ENCODE data around the gene CD55.

The CD55 gene

DNA sequence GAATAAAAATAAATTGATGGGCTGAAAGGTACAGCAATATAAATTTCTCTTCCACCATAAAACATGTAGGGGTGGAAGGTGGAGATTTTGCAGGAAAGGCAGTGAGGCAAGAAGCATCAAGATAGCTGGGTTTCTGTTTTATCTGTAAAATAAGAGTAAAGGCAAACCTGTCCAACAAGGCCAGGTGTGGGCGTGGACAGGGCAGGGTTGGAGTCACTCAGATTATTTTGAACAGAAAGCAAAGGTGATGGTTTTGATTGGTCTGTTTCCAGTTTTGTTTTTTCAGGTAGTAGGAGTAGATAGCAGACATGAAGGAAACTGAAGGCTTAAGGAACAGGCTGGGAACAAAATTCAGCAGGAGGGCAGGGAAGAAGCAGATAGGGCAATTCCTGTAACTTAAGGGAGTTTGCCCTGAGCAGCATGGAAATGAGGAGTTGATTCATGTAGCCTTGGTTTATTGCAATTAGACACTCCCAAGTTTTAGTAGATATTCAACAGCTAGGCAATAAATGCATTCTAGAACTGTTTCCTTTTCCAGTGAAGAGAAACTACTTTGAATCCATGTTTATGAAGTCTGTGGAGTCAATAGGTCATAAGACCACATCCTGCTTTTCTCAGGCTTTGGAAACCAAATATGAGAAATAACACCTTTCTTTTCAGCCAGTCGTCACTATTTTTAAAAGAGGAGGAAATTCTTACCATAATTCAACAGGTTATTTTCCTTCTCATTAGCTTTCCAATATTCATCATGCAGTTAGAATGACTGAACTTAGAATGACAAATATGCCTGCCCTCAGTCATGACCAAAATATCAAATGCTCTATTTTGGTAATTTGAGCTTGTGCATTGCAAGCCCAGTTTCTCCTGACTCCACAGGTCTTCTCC is 38.7 kb upstream of the CD55 start:
- no peaks in the 10 kb centered on the region for H3K36me3 ChIP-seq (ENCODE audit: insufficient read depth, low read length)
- H3K27ac ChIP-seq, result no peak overlapping the region
- H3K9ac ChIP-seq (ENCODE audit: insufficient read length), result no peak overlapping the region
- H3K9me3 ChIP-seq (ENCODE audit: low read depth, low read length), result no peaks in the 10 kb centered on the region
- TF ChIP-seq POLR2AphosphoS5 (IDR thresholded peaks at IDR 0.05; ENCODE audit: borderline replicate concordance, low read depth, low read length), result no peak
- no peak for DNase-seq (ENCODE audit: low read depth, low spot score)
- H3K4me3 ChIP-seq, result no peak overlapping the region

DNA sequence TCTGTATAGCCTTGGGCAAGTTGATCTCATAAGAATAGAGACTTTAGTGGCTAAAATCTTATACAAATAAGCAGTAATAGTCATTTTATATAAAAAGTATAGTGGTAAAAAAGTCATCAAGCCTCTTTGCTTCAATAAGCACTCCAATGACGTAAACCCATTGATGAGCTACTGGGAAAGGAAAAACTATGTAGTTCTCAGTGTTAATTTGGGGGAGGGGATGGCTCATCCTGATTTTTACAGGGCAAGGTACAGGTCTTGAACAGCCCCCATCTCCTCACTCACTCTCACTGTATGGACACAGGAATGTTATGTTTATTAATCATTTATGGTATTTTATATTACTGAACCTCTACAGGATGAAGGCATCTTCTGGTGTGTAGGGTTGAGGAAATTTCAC is 38.1 kb upstream of the CD55 start:
- no peak overlapping the region for H3K9ac ChIP-seq (ENCODE audit: insufficient read length)
- H3K9me3 ChIP-seq (ENCODE audit: low read depth, low read length), result no peaks in the 10 kb centered on the region
- no peak for DNase-seq (ENCODE audit: low read depth, low spot score)
- no peak overlapping the region for H3K27ac ChIP-seq
- H3K36me3 ChIP-seq (ENCODE audit: insufficient read depth, low read length), result no peaks in the 10 kb centered on the region
- TF ChIP-seq EZH2 (IDR thresholded peaks at IDR 0.05) (no peak), FOXP2 (optimal IDR thresholded peaks at IDR 0.05; ENCODE audit: control extremely low read depth, extremely low read length, insufficient read depth) (no peak), POLR2AphosphoS5 (IDR thresholded peaks at IDR 0.05; ENCODE audit: borderline replicate concordance, low read depth, low read length) (no peak)
- no peak overlapping the region for H3K4me3 ChIP-seq

DNA sequence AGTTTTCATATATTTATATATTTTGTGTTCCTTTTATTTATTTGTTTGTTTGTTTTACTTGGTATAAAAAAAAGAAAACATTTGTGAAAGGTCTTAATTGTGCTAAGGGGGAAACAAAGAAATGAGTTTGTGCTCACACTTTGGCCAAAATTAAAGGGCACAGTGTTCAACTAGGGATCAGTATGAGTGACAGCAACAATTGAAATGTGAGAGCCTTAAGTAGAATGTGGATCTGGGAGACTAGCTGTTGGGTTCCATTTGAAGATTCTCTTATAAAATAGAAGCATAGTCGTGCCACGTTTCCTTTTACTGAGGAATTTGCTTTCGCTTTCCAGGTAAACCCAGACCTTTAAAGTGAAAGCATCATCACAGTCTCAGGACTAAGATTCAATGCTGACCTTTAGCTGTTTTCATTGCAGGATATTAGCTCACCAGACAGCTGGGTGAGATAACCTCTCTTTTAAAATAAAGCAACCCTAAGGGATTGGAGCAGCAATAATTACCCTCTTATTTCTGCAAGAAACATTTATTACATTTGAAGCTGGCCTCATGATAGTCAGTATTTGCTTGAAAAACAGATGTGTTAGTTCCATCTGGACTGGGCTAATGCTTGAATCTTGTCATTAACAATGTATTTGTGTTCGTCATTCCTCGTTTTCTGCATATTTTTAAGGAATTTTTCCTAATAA is 37.1 kb upstream of the CD55 start:
- Histone ChIP-seq H3K4me3 (no peak overlapping the region), H3K36me3 (ENCODE audit: insufficient read depth, low read length) (no peaks in the 10 kb centered on the region), H3K9ac (ENCODE audit: insufficient read length) (no peak overlapping the region), H3K27ac (no peak overlapping the region), H3K9me3 (ENCODE audit: low read depth, low read length) (no peaks in the 10 kb centered on the region)
- DNase-seq (ENCODE audit: low read depth, low spot score), result no peak
- no peak for TF ChIP-seq POLR2AphosphoS5 (IDR thresholded peaks at IDR 0.05; ENCODE audit: borderline replicate concordance, low read depth, low read length)

DNA sequence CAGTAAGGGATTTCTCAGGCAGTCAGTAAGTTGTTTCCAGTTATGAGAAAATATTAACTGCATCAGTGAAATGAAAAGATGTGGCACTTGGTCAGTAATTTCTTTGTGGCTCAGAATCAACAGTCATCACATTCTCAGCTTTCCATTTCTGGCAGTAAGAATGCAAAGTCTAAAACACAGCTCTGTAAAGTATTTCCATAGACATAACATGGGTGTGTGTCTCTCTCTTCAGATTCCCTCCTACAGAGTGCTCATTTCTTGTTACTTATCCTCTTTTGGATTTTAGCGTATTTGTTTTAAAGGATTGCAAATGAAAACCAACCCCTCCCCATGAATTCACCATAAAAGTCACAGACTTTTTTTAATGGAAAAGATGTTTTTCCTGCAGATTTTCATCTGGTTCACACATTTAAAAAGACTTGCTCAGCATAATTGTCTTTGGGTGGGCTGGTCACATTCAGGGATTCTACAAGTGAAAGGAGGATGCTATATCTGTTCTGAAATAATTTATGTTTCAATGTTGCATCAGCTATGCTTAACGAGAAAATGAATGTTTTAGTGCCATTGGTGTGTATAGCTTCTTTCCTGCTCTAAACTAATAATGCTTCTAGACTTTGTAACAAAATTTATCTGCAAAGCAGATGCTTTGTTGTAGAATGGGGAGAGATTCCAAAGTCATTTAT is 34.6 kb upstream of the CD55 start:
- Histone ChIP-seq H3K9ac (ENCODE audit: insufficient read length) (no peak overlapping the region), H3K36me3 (ENCODE audit: insufficient read depth, low read length) (no peaks in the 10 kb centered on the region), H3K9me3 (ENCODE audit: low read depth, low read length) (no peaks in the 10 kb centered on the region), H3K27ac (peak overlapping the region; percentile 12; the same call in 1 of the 2 replicates), H3K4me3 (peak overlapping the region; percentile 27; the same call in 1 of the 2 replicates)
- DNase-seq (ENCODE audit: low read depth, low spot score), result no peak
- TF ChIP-seq FOXP2 (optimal IDR thresholded peaks at IDR 0.05; ENCODE audit: control extremely low read depth, extremely low read length, insufficient read depth), result no peak
- no peak for TF ChIP-seq EZH2 (IDR thresholded peaks at IDR 0.05)
- TF ChIP-seq POLR2AphosphoS5 (IDR thresholded peaks at IDR 0.05; ENCODE audit: borderline replicate concordance, low read depth, low read length), result no peak

DNA sequence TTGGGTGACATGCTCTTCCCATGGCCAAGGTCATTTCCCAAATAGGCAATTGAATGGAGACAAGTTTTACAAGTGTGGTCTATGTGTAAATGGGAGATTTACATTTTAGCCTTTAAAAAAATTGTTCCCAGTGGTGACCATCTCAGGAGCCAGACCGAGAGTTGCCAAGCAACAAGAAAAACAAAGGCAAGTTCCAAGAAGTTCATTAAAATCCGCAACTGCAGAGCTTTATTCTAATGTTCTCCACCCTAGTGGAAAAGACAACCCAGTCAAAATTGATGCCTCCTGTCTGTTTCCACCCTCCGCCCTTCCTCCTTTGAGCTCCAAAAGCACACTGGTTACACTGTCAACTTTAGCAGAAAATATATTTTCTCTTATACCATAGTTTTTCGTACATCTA is 33.2 kb upstream of the CD55 start:
- Histone ChIP-seq H3K4me3 (no peak overlapping the region), H3K9me3 (ENCODE audit: low read depth, low read length) (no peaks in the 10 kb centered on the region), H3K27ac (no peak overlapping the region), H3K9ac (ENCODE audit: insufficient read length) (no peak overlapping the region), H3K36me3 (ENCODE audit: insufficient read depth, low read length) (no peaks in the 10 kb centered on the region)
- TF ChIP-seq POLR2AphosphoS5 (IDR thresholded peaks at IDR 0.05; ENCODE audit: borderline replicate concordance, low read depth, low read length) (no peak), EZH2 (IDR thresholded peaks at IDR 0.05) (no peak), FOXP2 (optimal IDR thresholded peaks at IDR 0.05; ENCODE audit: control extremely low read depth, extremely low read length, insufficient read depth) (no peak)
- DNase-seq (ENCODE audit: low read depth, low spot score), result no peak

DNA sequence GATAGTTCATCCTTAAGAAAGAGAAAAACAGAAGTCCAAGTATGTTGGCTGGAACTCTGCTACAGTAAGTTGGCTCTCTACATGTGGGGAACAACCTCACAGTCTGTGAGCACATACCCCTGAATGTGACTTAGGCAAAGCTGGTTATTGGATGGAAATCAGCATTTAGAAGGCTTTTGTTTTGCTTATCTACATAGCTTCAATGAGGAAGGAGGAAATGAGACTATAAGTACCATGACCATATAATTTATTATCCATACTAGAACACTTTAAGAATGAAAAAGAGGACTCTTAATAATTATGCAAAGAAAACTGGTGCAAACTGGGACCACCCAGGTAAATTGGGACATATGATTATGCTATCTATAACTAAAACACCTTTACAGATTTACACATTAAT is 31.7 kb upstream of the CD55 start:
- H3K27ac ChIP-seq, result no peak overlapping the region
- H3K9ac ChIP-seq (ENCODE audit: insufficient read length), result no peak overlapping the region
- H3K9me3 ChIP-seq (ENCODE audit: low read depth, low read length), result no peaks in the 10 kb centered on the region
- H3K4me3 ChIP-seq, result no peak overlapping the region
- no peak for TF ChIP-seq POLR2AphosphoS5 (IDR thresholded peaks at IDR 0.05; ENCODE audit: borderline replicate concordance, low read depth, low read length)
- no peak for TF ChIP-seq EZH2 (IDR thresholded peaks at IDR 0.05)
- no peak for TF ChIP-seq FOXP2 (optimal IDR thresholded peaks at IDR 0.05; ENCODE audit: control extremely low read depth, extremely low read length, insufficient read depth)
- H3K36me3 ChIP-seq (ENCODE audit: insufficient read depth, low read length), result no peaks in the 10 kb centered on the region
- DNase-seq (ENCODE audit: low read depth, low spot score), result no peak

DNA sequence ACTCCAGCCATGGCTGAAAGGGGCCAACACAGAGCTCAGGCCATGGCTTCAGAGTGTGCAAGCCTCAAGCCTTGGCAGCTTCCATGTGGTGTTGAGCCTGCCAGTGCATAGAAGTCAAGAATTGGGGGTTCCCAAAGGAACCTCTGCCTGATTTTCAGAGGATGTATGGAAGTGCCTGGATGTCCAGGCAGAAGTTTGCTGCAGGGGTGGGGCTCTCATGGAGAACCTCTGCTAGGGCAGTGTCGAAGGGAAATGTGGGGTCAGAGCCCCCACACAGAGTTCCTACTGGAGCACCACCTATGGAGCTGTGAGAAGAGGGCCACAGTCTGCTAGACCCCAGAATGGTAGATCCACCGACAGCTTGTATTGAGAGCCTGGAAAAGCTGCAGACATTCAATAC is 29.8 kb upstream of the CD55 start:
- no peak for TF ChIP-seq EZH2 (IDR thresholded peaks at IDR 0.05)
- no peak for TF ChIP-seq FOXP2 (optimal IDR thresholded peaks at IDR 0.05; ENCODE audit: control extremely low read depth, extremely low read length, insufficient read depth)
- TF ChIP-seq POLR2AphosphoS5 (IDR thresholded peaks at IDR 0.05; ENCODE audit: borderline replicate concordance, low read depth, low read length), result no peak

DNA sequence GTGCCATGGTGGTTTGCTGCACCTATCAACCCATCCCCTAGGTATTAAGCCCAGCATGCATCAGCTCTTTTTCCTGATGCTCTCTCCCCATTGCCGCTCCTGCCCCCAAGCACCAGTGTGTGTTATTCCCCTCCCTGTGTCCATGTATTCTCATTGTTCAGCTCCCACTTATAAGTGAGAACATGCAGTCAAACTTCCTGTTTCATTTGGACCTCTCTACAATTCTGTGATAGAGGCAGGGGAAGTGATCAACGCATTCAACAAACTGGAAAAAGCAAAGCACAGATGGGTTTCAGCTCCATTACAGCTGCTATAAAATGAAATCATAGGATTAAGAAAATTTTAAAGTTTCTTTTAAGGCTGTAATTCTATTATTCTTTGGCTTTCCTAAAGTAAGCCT is 23.3 kb upstream of the CD55 start:
- no peak overlapping the region for H3K27ac ChIP-seq
- TF ChIP-seq POLR2AphosphoS5 (IDR thresholded peaks at IDR 0.05; ENCODE audit: borderline replicate concordance, low read depth, low read length), result no peak
- TF ChIP-seq FOXP2 (optimal IDR thresholded peaks at IDR 0.05; ENCODE audit: control extremely low read depth, extremely low read length, insufficient read depth), result no peak
- no peak for TF ChIP-seq EZH2 (IDR thresholded peaks at IDR 0.05)
- no peaks in the 10 kb centered on the region for H3K9me3 ChIP-seq (ENCODE audit: low read depth, low read length)
- no peak overlapping the region for H3K9ac ChIP-seq (ENCODE audit: insufficient read length)
- no peak overlapping the region for H3K4me3 ChIP-seq
- no peaks in the 10 kb centered on the region for H3K36me3 ChIP-seq (ENCODE audit: insufficient read depth, low read length)
- DNase-seq (ENCODE audit: low read depth, low spot score), result no peak

More for the DNA sequence above, 29.8 kb upstream of the CD55 start:
- no peak overlapping the region for H3K27ac ChIP-seq
- no peak overlapping the region for H3K9ac ChIP-seq (ENCODE audit: insufficient read length)
- H3K9me3 ChIP-seq (ENCODE audit: low read depth, low read length), result no peaks in the 10 kb centered on the region
- DNase-seq (ENCODE audit: low read depth, low spot score), result no peak
- H3K4me3 ChIP-seq, result no peak overlapping the region
- no peaks in the 10 kb centered on the region for H3K36me3 ChIP-seq (ENCODE audit: insufficient read depth, low read length)
